Bronchial epithelial cell (primary cell): Measurements from ENCODE around the gene BRD3OS. TPM values are rescaled to one million over a fixed set of nuclear protein-coding genes. Genes with fewer than 3 reads are reported as not detected.
A peak's percentile ranks its signal among the peaks of the same experiment; 100 is the strongest.

Source experiments
- DNase-seq: peaks from one replicate; pipeline ENCODE4 v3.0.0-alpha.2; 2010; ENCODE audit warnings: low read depth
- FAIRE-seq: peaks from 2 replicates; lab custom pipeline; 2011; peaks lifted over from hg19 to GRCh38; lab: Jason Lieb, UNC
- H3K27me3 ChIP-seq: 2 replicates; pipeline ENCODE4 v1.5.1; 2011; ENCODE audit warnings: low read length; ENCODE audit not compliant: control insufficient read depth, insufficient read depth
- H3K36me3 ChIP-seq: 2 replicates; pipeline ENCODE4 v1.5.1; 2011; ENCODE audit warnings: low read length; ENCODE audit not compliant: control insufficient read depth, insufficient read depth
- H3K4me3 ChIP-seq: 2 replicates; pipeline ENCODE4 v1.5.1; 2011; ENCODE audit warnings: mild to moderate bottlenecking, low read depth, low read length, control low read depth
- total RNA-seq: library from RNA; depleted of rRNA; stranded (reverse); fragments of >200 nt; gene quantifications from 2 replicates; pipeline ENCODE4 v1.2.1, GENCODE V29; 2014
- TF ChIP-seq, protein P1 (sequence below): IDR thresholded peaks from 2 replicates; pipeline ENCODE4 v1.5.1; 2011; ENCODE audit warnings: mild to moderate bottlenecking, moderate library complexity, low read length, control low read depth, inconsistent platforms; ENCODE audit not compliant: insufficient read depth, severe bottlenecking

The BRD3OS gene
- total RNA-seq, 1 donor from 2014 or later = 5.8 TPM

DNA sequence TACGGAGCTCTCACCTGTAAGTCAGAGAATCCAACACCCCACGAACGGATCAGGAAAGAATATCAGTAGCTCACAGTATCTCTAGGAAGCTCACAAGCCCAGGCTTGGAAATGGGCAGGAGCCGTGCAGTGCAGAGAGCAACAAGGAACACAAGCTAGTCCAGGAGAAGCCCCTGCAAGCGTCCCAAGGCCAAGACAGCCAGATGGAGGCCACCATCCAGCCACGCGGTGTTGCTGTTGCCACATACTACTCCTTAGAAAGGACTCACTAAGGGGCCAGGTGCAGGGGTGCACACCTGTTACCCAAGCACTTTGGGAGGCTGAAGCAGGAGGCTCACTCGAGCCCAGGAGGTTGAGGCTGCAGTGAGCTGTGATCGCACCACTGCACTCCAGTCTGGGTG is 17.7 kb upstream of the BRD3OS start:
- Histone ChIP-seq H3K36me3 (no peaks in the 10 kb centered on the region), H3K4me3 (no peak overlapping the region), H3K27me3 (no peaks in the 10 kb centered on the region)
- DNase-seq = no peak
- FAIRE-seq = no peak
- TF ChIP-seq, protein P1, sequence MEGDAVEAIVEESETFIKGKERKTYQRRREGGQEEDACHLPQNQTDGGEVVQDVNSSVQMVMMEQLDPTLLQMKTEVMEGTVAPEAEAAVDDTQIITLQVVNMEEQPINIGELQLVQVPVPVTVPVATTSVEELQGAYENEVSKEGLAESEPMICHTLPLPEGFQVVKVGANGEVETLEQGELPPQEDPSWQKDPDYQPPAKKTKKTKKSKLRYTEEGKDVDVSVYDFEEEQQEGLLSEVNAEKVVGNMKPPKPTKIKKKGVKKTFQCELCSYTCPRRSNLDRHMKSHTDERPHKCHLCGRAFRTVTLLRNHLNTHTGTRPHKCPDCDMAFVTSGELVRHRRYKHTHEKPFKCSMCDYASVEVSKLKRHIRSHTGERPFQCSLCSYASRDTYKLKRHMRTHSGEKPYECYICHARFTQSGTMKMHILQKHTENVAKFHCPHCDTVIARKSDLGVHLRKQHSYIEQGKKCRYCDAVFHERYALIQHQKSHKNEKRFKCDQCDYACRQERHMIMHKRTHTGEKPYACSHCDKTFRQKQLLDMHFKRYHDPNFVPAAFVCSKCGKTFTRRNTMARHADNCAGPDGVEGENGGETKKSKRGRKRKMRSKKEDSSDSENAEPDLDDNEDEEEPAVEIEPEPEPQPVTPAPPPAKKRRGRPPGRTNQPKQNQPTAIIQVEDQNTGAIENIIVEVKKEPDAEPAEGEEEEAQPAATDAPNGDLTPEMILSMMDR = no peak

DNA sequence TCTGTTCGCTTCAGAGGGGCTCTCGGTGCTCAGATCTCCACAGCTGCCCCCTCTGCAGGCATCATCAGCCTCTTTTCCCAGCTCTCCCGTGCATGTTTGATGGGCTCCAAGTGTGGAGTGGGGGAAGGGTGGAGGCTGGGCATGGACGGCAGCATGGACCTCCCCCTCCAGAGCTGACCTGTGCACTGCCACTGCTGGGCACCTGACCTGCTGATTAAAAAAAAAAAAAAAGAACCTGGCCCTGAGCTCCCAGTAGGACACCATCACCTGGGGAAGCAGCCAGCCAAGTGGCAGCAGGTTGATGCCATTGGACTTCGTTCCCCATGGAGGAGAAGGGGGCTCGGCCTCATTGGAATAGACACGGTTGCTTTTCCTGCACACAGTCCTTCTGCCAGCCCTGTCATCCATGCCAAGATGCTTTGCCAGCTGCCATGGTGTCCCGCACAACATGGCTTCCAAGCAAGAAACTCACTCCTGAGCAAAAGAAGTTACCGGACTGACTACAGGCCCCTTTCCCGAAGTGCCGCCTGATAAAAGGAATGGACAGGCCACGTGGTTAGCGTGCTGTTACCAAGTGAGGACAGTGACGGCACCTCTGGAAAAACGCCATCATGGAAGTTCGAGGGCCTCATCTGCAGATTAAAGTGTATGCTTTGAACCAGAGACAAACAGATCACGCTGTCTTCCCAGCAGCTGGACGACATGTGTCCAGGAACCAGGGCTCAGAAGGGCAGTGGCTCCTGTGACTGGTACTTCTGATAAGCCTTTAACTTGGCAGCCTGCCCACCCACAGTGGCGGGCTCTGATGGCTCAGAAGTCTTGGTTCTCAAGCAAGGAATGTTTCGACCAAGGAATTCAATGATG is 14.7 kb upstream of the BRD3OS start:
- no peak for FAIRE-seq
- TF ChIP-seq, protein P1 = no peak
- Histone ChIP-seq H3K4me3 (no peak overlapping the region), H3K27me3 (no peaks in the 10 kb centered on the region), H3K36me3 (no peaks in the 10 kb centered on the region)
- DNase-seq = no peak

DNA sequence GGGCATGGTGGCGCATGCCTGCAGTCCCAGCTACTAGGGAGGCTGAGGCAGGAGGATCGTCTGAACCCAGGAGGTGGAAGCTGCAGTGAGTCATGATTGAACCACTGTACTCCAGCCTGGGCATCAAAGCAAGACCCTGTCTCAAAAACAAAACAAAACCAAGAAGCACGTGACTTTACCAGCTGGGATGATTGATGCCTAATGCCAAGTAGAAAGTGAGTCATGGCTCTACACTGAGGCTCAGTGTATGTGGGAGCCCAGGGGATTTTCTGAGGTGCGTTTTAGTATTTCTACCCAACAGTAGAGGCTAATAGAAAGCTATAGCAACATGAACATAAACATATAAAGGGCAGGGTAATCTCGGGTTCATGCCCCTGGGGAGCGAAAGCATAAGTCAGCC is 13.9 kb upstream of the BRD3OS start:
- no peak overlapping the region for H3K4me3 ChIP-seq
- DNase-seq = no peak
- FAIRE-seq = no peak
- no peaks in the 10 kb centered on the region for H3K36me3 ChIP-seq
- TF ChIP-seq, protein P1 = no peak
- no peaks in the 10 kb centered on the region for H3K27me3 ChIP-seq

- no peaks in the 10 kb centered on the region for H3K27me3 ChIP-seq
- DNase-seq (peak; percentile 28), FAIRE-seq (no peak)
- TF ChIP-seq, protein P1 = no peak
- H3K4me3 ChIP-seq = no peak overlapping the region
- no peaks in the 10 kb centered on the region for H3K36me3 ChIP-seq
These were observed 10.3 kb upstream of the BRD3OS start for GRCh38 chr9:134014946-134015345.

DNA sequence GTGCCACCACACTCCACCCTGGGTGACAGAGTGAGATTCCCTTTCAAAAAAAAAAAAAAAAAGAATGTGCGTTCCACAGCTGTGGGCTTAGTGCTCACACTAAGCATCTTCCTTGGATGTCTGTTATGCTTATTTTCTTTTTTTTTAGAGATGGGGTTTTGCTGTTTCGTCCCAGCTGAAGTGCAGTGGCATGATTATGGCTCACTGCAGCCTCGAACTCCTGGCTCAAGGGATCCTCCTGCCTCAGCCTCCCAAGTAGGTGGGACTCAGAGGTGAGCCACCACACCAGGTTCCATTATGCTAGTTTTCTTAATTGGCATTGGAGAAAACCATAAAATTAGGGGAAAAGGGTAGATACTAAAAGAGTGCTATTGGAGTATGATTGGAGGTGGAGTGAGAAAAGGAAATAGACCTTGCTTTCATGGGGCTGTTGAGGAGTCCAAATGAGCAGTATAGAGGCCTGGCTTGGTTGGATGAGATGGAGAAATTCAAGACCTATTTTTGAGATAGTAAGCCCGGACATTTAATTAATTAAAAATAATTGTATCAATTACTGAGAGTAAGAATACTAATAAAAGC is 978 bp upstream of the BRD3OS start:
- no peak for FAIRE-seq
- H3K36me3 ChIP-seq = no peaks in the 10 kb centered on the region
- no peaks in the 10 kb centered on the region for H3K27me3 ChIP-seq
- no peak overlapping the region for H3K4me3 ChIP-seq
- TF ChIP-seq, protein P1 = no peak
- DNase-seq = no peak
